Measurements from ENCODE around the gene TMEM258. TPM values are rescaled to one million over a fixed set of nuclear protein-coding genes. Genes with fewer than 3 reads are reported as not detected.

Gene TMEM258
- total and polyA plus RNA-seq, 4 donors, result 31.0 to 136 (median 98.7) TPM

GRCh38 chr11:61762798-61763197 is 29.6 kb downstream of the TMEM258 start (continued):
- TF ChIP-seq EGR1 (IDR thresholded peaks at IDR 0.05; ENCODE audit: low read depth in 2 of 2), result no peak
- TF ChIP-seq, protein P1, sequence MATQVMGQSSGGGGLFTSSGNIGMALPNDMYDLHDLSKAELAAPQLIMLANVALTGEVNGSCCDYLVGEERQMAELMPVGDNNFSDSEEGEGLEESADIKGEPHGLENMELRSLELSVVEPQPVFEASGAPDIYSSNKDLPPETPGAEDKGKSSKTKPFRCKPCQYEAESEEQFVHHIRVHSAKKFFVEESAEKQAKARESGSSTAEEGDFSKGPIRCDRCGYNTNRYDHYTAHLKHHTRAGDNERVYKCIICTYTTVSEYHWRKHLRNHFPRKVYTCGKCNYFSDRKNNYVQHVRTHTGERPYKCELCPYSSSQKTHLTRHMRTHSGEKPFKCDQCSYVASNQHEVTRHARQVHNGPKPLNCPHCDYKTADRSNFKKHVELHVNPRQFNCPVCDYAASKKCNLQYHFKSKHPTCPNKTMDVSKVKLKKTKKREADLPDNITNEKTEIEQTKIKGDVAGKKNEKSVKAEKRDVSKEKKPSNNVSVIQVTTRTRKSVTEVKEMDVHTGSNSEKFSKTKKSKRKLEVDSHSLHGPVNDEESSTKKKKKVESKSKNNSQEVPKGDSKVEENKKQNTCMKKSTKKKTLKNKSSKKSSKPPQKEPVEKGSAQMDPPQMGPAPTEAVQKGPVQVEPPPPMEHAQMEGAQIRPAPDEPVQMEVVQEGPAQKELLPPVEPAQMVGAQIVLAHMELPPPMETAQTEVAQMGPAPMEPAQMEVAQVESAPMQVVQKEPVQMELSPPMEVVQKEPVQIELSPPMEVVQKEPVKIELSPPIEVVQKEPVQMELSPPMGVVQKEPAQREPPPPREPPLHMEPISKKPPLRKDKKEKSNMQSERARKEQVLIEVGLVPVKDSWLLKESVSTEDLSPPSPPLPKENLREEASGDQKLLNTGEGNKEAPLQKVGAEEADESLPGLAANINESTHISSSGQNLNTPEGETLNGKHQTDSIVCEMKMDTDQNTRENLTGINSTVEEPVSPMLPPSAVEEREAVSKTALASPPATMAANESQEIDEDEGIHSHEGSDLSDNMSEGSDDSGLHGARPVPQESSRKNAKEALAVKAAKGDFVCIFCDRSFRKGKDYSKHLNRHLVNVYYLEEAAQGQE (IDR thresholded peaks at IDR 0.05), result no peak

DNA sequence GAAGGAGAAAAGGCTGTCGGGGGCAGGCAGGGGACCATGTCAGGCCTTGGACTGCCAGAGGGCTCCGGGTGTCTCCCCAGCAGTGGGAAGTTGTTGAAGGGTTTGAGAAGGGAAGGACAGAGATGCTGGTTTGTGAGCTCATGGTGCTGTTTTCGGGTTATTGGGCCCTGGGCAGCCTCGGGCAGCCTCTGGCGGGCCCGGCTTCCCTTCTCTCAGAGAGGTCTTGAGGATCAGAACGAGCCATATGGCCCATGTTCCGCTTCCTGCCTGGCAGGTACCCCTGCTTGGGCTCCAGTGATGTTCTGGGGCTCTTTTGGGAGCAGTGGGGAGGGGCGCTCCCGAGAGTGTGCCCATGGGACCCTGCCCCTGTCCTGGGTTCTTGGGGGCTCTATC is 30.2 kb downstream of the TMEM258 start:
- no peak overlapping the region for H3K9ac ChIP-seq (ENCODE audit: low read depth in 1 of 2, low read length in 2 of 2)
- H3K9me3 ChIP-seq (ENCODE audit: control insufficient read depth in 4 of 4, low read length in 3 of 4), result no peaks in the 10 kb centered on the region
- DNase-seq (ENCODE audit: low spot score), result no peak
- H3K36me3 ChIP-seq (ENCODE audit: control insufficient read depth in 4 of 4, insufficient read depth in 3 of 4, low read depth in 1 of 4, low read length in 3 of 4), result no peaks in the 10 kb centered on the region
- no peak overlapping the region for H3K4me3 ChIP-seq (ENCODE audit: low read depth in 1 of 3, low read length in 3 of 3)
- peaks cover 8 to 40% (median 29%) of the 10 kb centered on the region in 4 donors for H3K4me1 ChIP-seq (ENCODE audit: control insufficient read depth in 4 of 4, insufficient read depth in 4 of 4, low read length in 3 of 4)
- no peak overlapping the region for H3K27ac ChIP-seq (ENCODE audit: low read depth in 1 of 2, low read length in 2 of 2)
- no peaks in the 10 kb centered on the region for H3K27me3 ChIP-seq (ENCODE audit: control insufficient read depth in 4 of 4, insufficient read depth in 4 of 4, low read length in 3 of 4)
- 89% methylated on average over 10 of the region's 10 CpGs for WGBS
- TF ChIP-seq CTCF (IDR thresholded peaks at IDR 0.05; ENCODE audit: low read depth, low read length, missing input control), result no peak
- no peak for TF ChIP-seq GABPA (IDR thresholded peaks at IDR 0.05 in 1 of 2, conservative IDR thresholded peaks at IDR 0.05 in 1 of 2)
- no peak for TF ChIP-seq RXRA (IDR thresholded peaks at IDR 0.05)
- no peak for TF ChIP-seq EGR1 (IDR thresholded peaks at IDR 0.05; ENCODE audit: low read depth in 2 of 2)
- TF ChIP-seq, protein P2, sequence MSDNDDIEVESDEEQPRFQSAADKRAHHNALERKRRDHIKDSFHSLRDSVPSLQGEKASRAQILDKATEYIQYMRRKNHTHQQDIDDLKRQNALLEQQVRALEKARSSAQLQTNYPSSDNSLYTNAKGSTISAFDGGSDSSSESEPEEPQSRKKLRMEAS (IDR thresholded peaks at IDR 0.05), result no peak
- no peak for TF ChIP-seq HNF4A (conservative IDR thresholded peaks at IDR 0.05)
- TF ChIP-seq FOXA2 (IDR thresholded peaks at IDR 0.05), result no peak
- TF ChIP-seq, protein P1 (IDR thresholded peaks at IDR 0.05), result no peak
- TF ChIP-seq FOXA1 (IDR thresholded peaks at IDR 0.05), result no peak
- TF ChIP-seq NR2F2 (IDR thresholded peaks at IDR 0.05), result no peak
- no peak for TF ChIP-seq JUND (IDR thresholded peaks at IDR 0.05)
- no peak for TF ChIP-seq RAD21 (IDR thresholded peaks at IDR 0.05)
- TF ChIP-seq TAF1 (conservative IDR thresholded peaks at IDR 0.05), result no peak
- TF ChIP-seq SP1 (IDR thresholded peaks at IDR 0.05), result no peak
